Astrocyte of the spinal cord (primary cell): Measurements from ENCODE around the gene PARP14.
"Not testable (repeated sequence)": the region's sequence is repeated elsewhere in the genome, so short reads cannot be mapped to it uniquely, and the experiment has no call there.

Experiments used
- DNase-seq: peaks from one replicate; pipeline ENCODE4 v3.0.0; 2011; ENCODE audit warnings: low read depth, low spot score
- H3K4me3 ChIP-seq: 2 replicates; pipeline ENCODE4 v1.5.1; 2011; ENCODE audit warnings: low read depth, mild to moderate bottlenecking, low read length, moderate library complexity
- CTCF ChIP-seq: IDR thresholded peaks from 2 replicates; pipeline ENCODE4 v1.5.1; 2012; ENCODE audit warnings: low read depth, mild to moderate bottlenecking, low read length, inconsistent platforms
- in situ Hi-C: cut with HindIII; loops from 2 replicates; pipeline ENCODE4 v1.10.0; 2017; ENCODE audit warnings: low sequenced_read_pairs

Gene PARP14

GRCh38 chr3:122680475-122681283 is at the start of gene PARP14:
Gene PARP14 (plus strand): TSS chr3:122680839. CDS start chr3:122680884, 45 bp downstream.
- H3K4me3 ChIP-seq: peak within 1 kb of the TSS; percentile 79
- in situ Hi-C loops: no loop called here
- peak; percentile 77 for DNase-seq
- TF ChIP-seq CTCF: peak; percentile 20

GRCh38 chr3:122635789-122636188 is 44.9 kb upstream of the PARP14 start:
- peak; percentile 42 for DNase-seq
- no peak overlapping the region for H3K4me3 ChIP-seq
- TF ChIP-seq CTCF: no peak
- in situ Hi-C loops: no loop called here

- H3K4me3 ChIP-seq: no peak overlapping the region
- no peak for DNase-seq
- no peak for TF ChIP-seq CTCF
- in situ Hi-C loops: no loop called here
Observed at GRCh38 chr3:122636697-122637096, 43.9 kb upstream of the PARP14 start.

- no peak for TF ChIP-seq CTCF
- H3K4me3 ChIP-seq: no peak overlapping the region
- in situ Hi-C loops: no loop called here
- DNase-seq: no peak
Observed at GRCh38 chr3:122640437-122640999, 40.1 kb upstream of the PARP14 start.

- no peak for DNase-seq
- H3K4me3 ChIP-seq: no peak overlapping the region
- no peak for TF ChIP-seq CTCF
- in situ Hi-C loops: no loop called here
Observed at GRCh38 chr3:122642935-122643334, 37.7 kb upstream of the PARP14 start.

GRCh38 chr3:122646146-122646988 is 34.3 kb upstream of the PARP14 start:
- H3K4me3 ChIP-seq: no peak overlapping the region
- no peak for DNase-seq
- no peak for TF ChIP-seq CTCF
- in situ Hi-C loops: no loop called here

GRCh38 chr3:122651233-122651907 is 29.3 kb upstream of the PARP14 start:
- H3K4me3 ChIP-seq, DNase-seq, in situ Hi-C loops: not testable (repeated sequence)

- H3K4me3 ChIP-seq, in situ Hi-C loops, DNase-seq: not testable (repeated sequence)
Observed at GRCh38 chr3:122651962-122652361, 28.7 kb upstream of the PARP14 start.

GRCh38 chr3:122658336-122658735 is 22.3 kb upstream of the PARP14 start:
- in situ Hi-C loops, H3K4me3 ChIP-seq, DNase-seq: not testable (repeated sequence)
